DND-41 (cell line): ENCODE data around the gene ENDOG.
A peak's percentile ranks its signal among the peaks of the same experiment; 100 is the strongest.
"Not testable (repeated sequence)": the region's sequence is repeated elsewhere in the genome, so short reads cannot be mapped to it uniquely, and the experiment has no call there.

ENCODE experiments used
- ATAC-seq: fragments of 200-7000 bp; cut with Tn5 transposase; 3 replicates; pipeline ENCODE4 v1.9.1; 2021; ENCODE audit warnings: low read depth; ENCODE audit not compliant: insufficient read depth
- DNase-seq: peaks from one replicate; pipeline ENCODE4 v3.0.0-alpha.2; 2020
- H2AFZ ChIP-seq: 2 replicates; pipeline ENCODE4 v1.6.0; 2012; ENCODE audit warnings: low read depth, low read length
- H3K27ac ChIP-seq: 2 replicates; pipeline ENCODE4 v1.5.1; 2012; ENCODE audit warnings: low read length, inconsistent platforms
- H3K27me3 ChIP-seq: fragments of 200-600 bp; sonication (generic); 2 replicates; pipeline ENCODE4 v1.6.0; 2012; ENCODE audit warnings: low read length, mild to moderate bottlenecking, inconsistent platforms; ENCODE audit not compliant: insufficient read depth, poor library complexity
- H3K36me3 ChIP-seq: 2 replicates; pipeline ENCODE4 v1.5.1; 2012; ENCODE audit warnings: low read length, inconsistent platforms; ENCODE audit not compliant: insufficient read depth
- H3K4me1 ChIP-seq: 2 replicates; pipeline ENCODE4 v1.5.1; 2012; ENCODE audit warnings: mild to moderate bottlenecking, low read length; ENCODE audit not compliant: insufficient read depth
- H3K4me2 ChIP-seq: 2 replicates; pipeline ENCODE4 v1.6.0; 2012; ENCODE audit warnings: mild to moderate bottlenecking, moderate library complexity, low read length, inconsistent platforms; ENCODE audit not compliant: insufficient read depth
- H3K4me3 ChIP-seq, 2 experiments: fragments of 200-600 bp in 1 of 2; shearing (Covaris generic) in 1 of 2; 2 replicates each; pipeline ENCODE4 v1.5.1; 2012 to 2016; ENCODE audit warnings: inconsistent platforms in 2 of 2, low read length in 2 of 2, mild to moderate bottlenecking in 2 of 2, low read depth in 1 of 2, moderate library complexity in 1 of 2
- H3K79me2 ChIP-seq: 2 replicates; pipeline ENCODE4 v1.6.0; 2012; ENCODE audit warnings: low read length, inconsistent platforms; ENCODE audit not compliant: insufficient read depth
- H3K9ac ChIP-seq: 2 replicates; pipeline ENCODE4 v1.6.0; 2012; ENCODE audit warnings: low read depth, mild to moderate bottlenecking, inconsistent platforms, low read length, moderate library complexity
- H3K9me3 ChIP-seq: 2 replicates; pipeline ENCODE4 v1.5.1; 2012; ENCODE audit warnings: low read length, moderate library complexity, mild to moderate bottlenecking, inconsistent platforms; ENCODE audit not compliant: insufficient read depth, severe bottlenecking
- H4K20me1 ChIP-seq: 2 replicates; pipeline ENCODE4 v1.6.0; 2012; ENCODE audit warnings: low read length; ENCODE audit not compliant: insufficient read depth
- CTCF ChIP-seq: IDR thresholded peaks from 2 replicates; pipeline ENCODE4 v1.5.1; 2012; ENCODE audit warnings: borderline replicate concordance, low read length, moderate library complexity, mild to moderate bottlenecking; ENCODE audit not compliant: poor library complexity, severe bottlenecking; ENCODE audit errors: extremely low read depth
- EZH2 ChIP-seq: IDR thresholded peaks from 3 replicates; pipeline ENCODE4 v1.6.1; 2012; ENCODE audit warnings: borderline replicate concordance, low read depth, mild to moderate bottlenecking, moderate library complexity, low read length, inconsistent platforms; ENCODE audit not compliant: severe bottlenecking

Gene ENDOG

GRCh38 chr9:128774804-128775203 lies 43.5 kb upstream of the ENDOG start:
- peaks cover 21% of the 10 kb centered on the region for H3K4me1 ChIP-seq
- no peak overlapping the region for H3K9ac ChIP-seq
- no peak overlapping the region for H3K4me2 ChIP-seq
- H3K27me3 ChIP-seq = no peaks in the 10 kb centered on the region
- no peak for TF ChIP-seq EZH2
- TF ChIP-seq CTCF = no peak
- H2AFZ ChIP-seq = peak overlapping the region; percentile 13; the same call in 1 of the 2 replicates
- no peak overlapping the region for H3K27ac ChIP-seq
- H3K4me3 ChIP-seq = no peak overlapping the region
- H3K79me2 ChIP-seq = peaks cover 22% of the 10 kb centered on the region
- DNase-seq = no peak
- H3K36me3 ChIP-seq = peaks cover 3% of the 10 kb centered on the region; the same call in 1 of the 2 replicates
- H4K20me1 ChIP-seq = no peaks in the 10 kb centered on the region
- H3K9me3 ChIP-seq = no peaks in the 10 kb centered on the region
- ATAC-seq = no peak

- not testable (repeated sequence) for H2AFZ ChIP-seq, H4K20me1 ChIP-seq, H3K4me2 ChIP-seq, ATAC-seq, DNase-seq, H3K27me3 ChIP-seq, H3K4me1 ChIP-seq, H3K79me2 ChIP-seq, H3K9ac ChIP-seq, H3K4me3 ChIP-seq, H3K36me3 ChIP-seq, H3K9me3 ChIP-seq, H3K27ac ChIP-seq
Measured at GRCh38 chr9:128780093-128780492, 38.2 kb upstream of the ENDOG start.

GRCh38 chr9:128781187-128782070 lies 36.9 kb upstream of the ENDOG start:
- no peak overlapping the region for H3K4me3 ChIP-seq
- no peak overlapping the region for H3K9ac ChIP-seq
- H3K36me3 ChIP-seq = no peaks in the 10 kb centered on the region
- ATAC-seq (no peak), DNase-seq (no peak)
- H3K79me2 ChIP-seq = no peaks in the 10 kb centered on the region
- H3K4me1 ChIP-seq = peaks cover 7% of the 10 kb centered on the region
- H3K27ac ChIP-seq = no peak overlapping the region
- H3K4me2 ChIP-seq = no peak overlapping the region
- no peak overlapping the region for H2AFZ ChIP-seq
- H4K20me1 ChIP-seq = no peaks in the 10 kb centered on the region
- H3K27me3 ChIP-seq = no peaks in the 10 kb centered on the region
- no peaks in the 10 kb centered on the region for H3K9me3 ChIP-seq
- TF ChIP-seq CTCF (no peak), EZH2 (no peak)

- Histone ChIP-seq H3K36me3 (no peaks in the 10 kb centered on the region), H3K79me2 (peaks cover 6% of the 10 kb centered on the region), H3K27me3 (no peaks in the 10 kb centered on the region), H3K9me3 (no peaks in the 10 kb centered on the region), H3K4me2 (no peak overlapping the region), H3K4me3 (no peak overlapping the region), H3K4me1 (peaks cover 14% of the 10 kb centered on the region), H3K9ac (no peak overlapping the region), H4K20me1 (no peaks in the 10 kb centered on the region), H3K27ac (no peak overlapping the region), H2AFZ (no peak overlapping the region)
- TF ChIP-seq CTCF (no peak), EZH2 (no peak)
- no peak for ATAC-seq
- DNase-seq = no peak
Measured at GRCh38 chr9:128782669-128783068, 35.6 kb upstream of the ENDOG start.
